Type B pancreatic cell (in vitro differentiated cells): ENCODE data around the gene ST7. TPM values are rescaled to one million over a fixed set of nuclear protein-coding genes. Genes with fewer than 3 reads are reported as not detected.

Experiments
- DNase-seq: peaks from one replicate; pipeline ENCODE4 v3.0.0; 2021; ENCODE audit warnings: mixed read lengths; ENCODE audit not compliant: unreplicated experiment; ENCODE audit errors: extremely low spot score
- H3K27ac Mint-ChIP-seq: 2 replicates; pipeline ENCODE4 v1.8.0; 2021; ENCODE audit warnings: mild to moderate bottlenecking, mixed read lengths
- H3K27me3 Mint-ChIP-seq: 2 replicates; pipeline ENCODE4 v1.8.0; 2021; ENCODE audit warnings: mixed read lengths
- H3K36me3 Mint-ChIP-seq: 2 replicates; pipeline ENCODE4 v1.8.0; 2021; ENCODE audit warnings: mixed read lengths
- H3K4me1 Mint-ChIP-seq: one replicate; pipeline ENCODE4 v1.8.0; 2021; ENCODE audit warnings: mixed read lengths; ENCODE audit not compliant: unreplicated experiment
- H3K4me3 Mint-ChIP-seq: 2 replicates; pipeline ENCODE4 v1.8.0; 2021; ENCODE audit warnings: mild to moderate bottlenecking, mixed read lengths
- H3K9me3 Mint-ChIP-seq: 2 replicates; pipeline ENCODE4 v1.8.0; 2021; ENCODE audit warnings: mixed read lengths
- total RNA-seq: library from RNA; stranded (reverse); gene quantifications from 2 replicates; pipeline ENCODE4 v1.2.1, GENCODE V29; 2021; ENCODE audit warnings: low replicate concordance
- TF ChIP-seq, protein P1 (sequence below): fragments of 200-600 bp; sonication (generic); conservative IDR thresholded peaks from 2 replicates; pipeline ENCODE4 v1.5.0; 2021; ENCODE audit warnings: antibody characterized with exemption, mild to moderate bottlenecking

ST7 gene
- total RNA-seq, 1 donor from 2014 or later: 25.0 TPM

DNA sequence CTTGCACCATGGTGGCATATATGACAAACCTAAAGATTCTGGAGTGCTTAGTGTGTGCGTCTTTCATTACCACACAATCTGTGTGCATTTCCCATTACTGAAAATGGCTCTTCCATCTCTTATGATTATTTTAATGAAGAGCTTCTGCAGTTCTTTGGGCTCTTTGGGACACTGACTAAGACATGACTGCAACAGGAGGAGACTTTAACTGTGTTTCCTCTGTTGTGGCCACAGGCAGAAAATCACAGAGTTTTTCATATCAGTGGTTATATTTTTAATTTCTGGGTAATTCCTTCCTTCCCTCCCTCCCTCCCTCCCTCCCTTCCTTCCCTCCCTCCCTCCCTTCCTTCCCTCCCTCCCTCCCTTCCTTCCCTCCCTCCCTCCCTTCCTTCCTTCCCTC is 311.4 kb downstream of the ST7 start:
- Mint-ChIP-seq H3K27me3 (peaks cover 4% of the 10 kb centered on the region), H3K27ac (no peak overlapping the region), H3K36me3 (no peaks in the 10 kb centered on the region), H3K4me3 (no peak overlapping the region), H3K4me1 (no peaks in the 10 kb centered on the region), H3K9me3 (no peaks in the 10 kb centered on the region)
- TF ChIP-seq, protein P1, sequence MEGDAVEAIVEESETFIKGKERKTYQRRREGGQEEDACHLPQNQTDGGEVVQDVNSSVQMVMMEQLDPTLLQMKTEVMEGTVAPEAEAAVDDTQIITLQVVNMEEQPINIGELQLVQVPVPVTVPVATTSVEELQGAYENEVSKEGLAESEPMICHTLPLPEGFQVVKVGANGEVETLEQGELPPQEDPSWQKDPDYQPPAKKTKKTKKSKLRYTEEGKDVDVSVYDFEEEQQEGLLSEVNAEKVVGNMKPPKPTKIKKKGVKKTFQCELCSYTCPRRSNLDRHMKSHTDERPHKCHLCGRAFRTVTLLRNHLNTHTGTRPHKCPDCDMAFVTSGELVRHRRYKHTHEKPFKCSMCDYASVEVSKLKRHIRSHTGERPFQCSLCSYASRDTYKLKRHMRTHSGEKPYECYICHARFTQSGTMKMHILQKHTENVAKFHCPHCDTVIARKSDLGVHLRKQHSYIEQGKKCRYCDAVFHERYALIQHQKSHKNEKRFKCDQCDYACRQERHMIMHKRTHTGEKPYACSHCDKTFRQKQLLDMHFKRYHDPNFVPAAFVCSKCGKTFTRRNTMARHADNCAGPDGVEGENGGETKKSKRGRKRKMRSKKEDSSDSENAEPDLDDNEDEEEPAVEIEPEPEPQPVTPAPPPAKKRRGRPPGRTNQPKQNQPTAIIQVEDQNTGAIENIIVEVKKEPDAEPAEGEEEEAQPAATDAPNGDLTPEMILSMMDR: no peak
- no peak for DNase-seq

DNA sequence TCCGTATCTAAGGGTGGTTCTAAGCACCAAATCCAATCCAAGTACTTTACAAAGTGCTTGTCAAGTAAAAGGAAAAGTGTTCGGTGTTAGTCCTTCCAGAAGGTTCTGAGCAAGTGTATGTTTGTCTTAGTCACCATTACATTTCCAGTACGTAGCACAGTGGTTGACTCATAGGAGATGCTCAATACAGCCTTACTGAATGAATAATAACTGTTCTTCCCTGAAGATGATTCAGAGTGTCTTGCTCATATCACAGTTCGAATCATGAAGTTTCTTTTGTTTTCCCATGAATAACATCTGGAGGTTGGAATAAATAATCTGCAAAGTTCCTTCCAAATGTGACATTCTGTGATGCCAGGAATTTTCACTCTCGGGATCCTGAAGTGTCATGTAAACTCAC is 316.1 kb downstream of the ST7 start:
- H3K27me3 Mint-ChIP-seq: no peaks in the 10 kb centered on the region
- TF ChIP-seq, protein P1: no peak
- H3K27ac Mint-ChIP-seq: no peak overlapping the region
- peaks cover 11% of the 10 kb centered on the region for H3K4me1 Mint-ChIP-seq
- H3K36me3 Mint-ChIP-seq: no peaks in the 10 kb centered on the region
- no peak overlapping the region for H3K4me3 Mint-ChIP-seq
- no peak for DNase-seq
- H3K9me3 Mint-ChIP-seq: no peaks in the 10 kb centered on the region

DNA sequence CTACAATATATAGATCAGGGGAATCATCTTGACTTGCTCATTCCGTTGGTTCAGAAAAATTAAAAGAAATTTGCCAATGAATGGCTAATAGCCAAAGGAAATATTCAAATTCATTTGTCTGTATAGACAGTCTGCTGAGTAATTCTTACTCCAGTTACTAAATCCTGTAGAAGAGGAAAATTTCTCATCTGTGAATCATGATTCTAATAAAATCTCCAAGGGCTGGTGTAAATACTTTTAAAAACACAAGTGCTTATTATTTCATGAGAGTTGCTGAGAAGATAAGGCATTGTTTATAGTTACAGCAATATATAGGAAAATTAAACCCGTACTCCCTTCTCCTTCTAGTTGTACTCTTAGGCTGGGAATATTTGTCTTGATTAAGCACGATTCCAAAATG is 316.6 kb downstream of the ST7 start:
- TF ChIP-seq, protein P1: no peak
- Mint-ChIP-seq H3K27me3 (no peaks in the 10 kb centered on the region), H3K4me3 (no peak overlapping the region), H3K4me1 (peaks cover 11% of the 10 kb centered on the region), H3K36me3 (no peaks in the 10 kb centered on the region), H3K27ac (no peak overlapping the region), H3K9me3 (no peaks in the 10 kb centered on the region)
- no peak for DNase-seq

DNA sequence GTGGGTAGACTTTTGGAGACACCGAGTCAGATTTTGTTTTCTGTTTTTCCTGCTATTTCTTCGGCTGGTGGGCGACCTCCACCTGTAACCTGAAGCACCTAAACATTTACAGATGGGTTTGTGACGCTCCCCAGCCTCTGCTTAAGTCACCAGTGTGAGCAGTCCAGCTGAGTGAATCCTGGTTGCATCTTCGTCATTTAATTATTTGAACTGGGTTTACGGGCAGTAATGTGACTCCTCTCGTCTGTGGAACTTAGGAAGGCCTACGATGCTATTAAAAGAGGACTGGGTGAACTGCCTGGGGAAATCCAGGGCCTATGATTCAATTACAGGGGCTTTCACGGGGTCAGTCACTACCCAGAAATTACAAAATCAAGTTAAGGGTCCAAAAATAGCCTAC is 317.1 kb downstream of the ST7 start:
- no peaks in the 10 kb centered on the region for H3K27me3 Mint-ChIP-seq
- peaks cover 11% of the 10 kb centered on the region for H3K4me1 Mint-ChIP-seq
- TF ChIP-seq, protein P1: no peak
- H3K27ac Mint-ChIP-seq: no peak overlapping the region
- no peaks in the 10 kb centered on the region for H3K36me3 Mint-ChIP-seq
- no peak for DNase-seq
- H3K9me3 Mint-ChIP-seq: no peaks in the 10 kb centered on the region
- no peak overlapping the region for H3K4me3 Mint-ChIP-seq

DNA sequence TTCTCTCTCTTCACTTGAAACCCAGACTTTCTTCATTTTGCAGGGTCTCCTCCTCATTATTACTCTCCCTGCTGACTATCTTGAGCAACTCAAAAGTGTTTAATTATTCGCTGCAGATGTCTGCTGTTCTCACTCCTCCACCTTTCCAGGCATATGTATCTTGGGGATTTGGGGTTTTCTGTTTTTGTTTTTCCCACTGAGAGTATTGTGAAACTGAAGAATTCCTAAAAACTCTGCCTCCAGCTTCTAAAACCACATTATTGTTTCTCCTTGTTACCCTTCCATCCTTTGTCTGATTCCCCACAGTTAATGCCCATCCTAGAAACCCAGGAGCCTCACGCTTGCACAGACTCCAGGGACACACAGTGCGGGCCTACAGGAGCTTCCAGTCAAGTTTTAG is 318.3 kb downstream of the ST7 start:
- Mint-ChIP-seq H3K36me3 (no peaks in the 10 kb centered on the region), H3K9me3 (no peaks in the 10 kb centered on the region), H3K27me3 (no peaks in the 10 kb centered on the region), H3K4me1 (peaks cover 11% of the 10 kb centered on the region), H3K27ac (no peak overlapping the region), H3K4me3 (no peak overlapping the region)
- no peak for DNase-seq
- TF ChIP-seq, protein P1: no peak
